Keratinocyte (primary cell): ENCODE results near the gene SLC35B2. TPM values are rescaled to one million over a fixed set of nuclear protein-coding genes. Genes with fewer than 3 reads are reported as not detected.
A peak's percentile ranks its signal among the peaks of the same experiment; 100 is the strongest.

Source experiments
- DNase-seq: peaks from one replicate; pipeline ENCODE4 v3.0.0-alpha.2; 2011; ENCODE audit warnings: low read depth, missing footprints, low spot score
- FAIRE-seq: peaks from 2 replicates; lab custom pipeline; 2011; peaks lifted over from hg19 to GRCh38; lab: Jason Lieb, UNC
- H2AFZ ChIP-seq: 2 replicates; pipeline ENCODE4 v1.6.0; 2012; ENCODE audit warnings: low read length, control low read depth, inconsistent platforms; ENCODE audit not compliant: control insufficient read depth
- H3K27ac ChIP-seq: 2 replicates; pipeline ENCODE4 v1.5.1; 2011; ENCODE audit warnings: low read length; ENCODE audit not compliant: control insufficient read depth, insufficient read depth
- H3K27me3 ChIP-seq: 3 replicates; pipeline ENCODE4 v1.6.0; 2011; ENCODE audit warnings: low read length; ENCODE audit not compliant: control insufficient read depth, insufficient read depth; ENCODE audit errors: extremely low read depth
- H3K36me3 ChIP-seq, 2 experiments: 2 replicates in 1 of 2; 3 replicates in 1 of 2; pipeline ENCODE4 v1.5.1; 2011; ENCODE audit warnings: low read length in 2 of 2, mild to moderate bottlenecking in 1 of 2; ENCODE audit not compliant: control insufficient read depth in 2 of 2, insufficient read depth in 2 of 2; ENCODE audit errors: extremely low read depth in 1 of 2
- H3K4me1 ChIP-seq: 3 replicates; pipeline ENCODE4 v1.5.1; 2011; ENCODE audit warnings: low read length; ENCODE audit not compliant: control insufficient read depth, insufficient read depth; ENCODE audit errors: extremely low read depth
- H3K4me2 ChIP-seq: 3 replicates; pipeline ENCODE4 v1.6.0; 2011; ENCODE audit warnings: low read depth, low read length; ENCODE audit not compliant: control insufficient read depth, insufficient read depth; ENCODE audit errors: extremely low read depth
- H3K4me3 ChIP-seq, 3 experiments: fragments of 200-600 bp in 1 of 3; sonication (generic) in 1 of 3; 2 replicates in 2 of 3; 3 replicates in 1 of 3; pipeline ENCODE4 v1.5.1; 2011 to 2016; ENCODE audit warnings: low read length in 3 of 3, mild to moderate bottlenecking in 3 of 3, control low read depth in 2 of 3, inconsistent platforms in 1 of 3, low read depth in 1 of 3, mixed read lengths in 1 of 3, mixed run types in 1 of 3, moderate library complexity in 1 of 3; ENCODE audit not compliant: control insufficient read depth in 2 of 3, insufficient read depth in 2 of 3; ENCODE audit errors: extremely low read depth in 1 of 3
- H3K79me2 ChIP-seq: 2 replicates; pipeline ENCODE4 v1.6.0; 2012; ENCODE audit warnings: low read length; ENCODE audit not compliant: control insufficient read depth, insufficient read depth
- H3K9ac ChIP-seq: 3 replicates; pipeline ENCODE4 v1.6.0; 2011; ENCODE audit warnings: low read length; ENCODE audit not compliant: control insufficient read depth, insufficient read depth; ENCODE audit errors: extremely low read depth
- H3K9me1 ChIP-seq: 3 replicates; pipeline ENCODE4 v1.6.0; 2011; ENCODE audit warnings: low read length; ENCODE audit not compliant: control insufficient read depth, insufficient read depth; ENCODE audit errors: extremely low read depth
- H3K9me3 ChIP-seq: 2 replicates; pipeline ENCODE4 v1.5.1; 2012; ENCODE audit warnings: low read depth, low read length; ENCODE audit not compliant: control insufficient read depth
- H4K20me1 ChIP-seq: 3 replicates; pipeline ENCODE4 v1.6.0; 2011; ENCODE audit warnings: low read length; ENCODE audit not compliant: control insufficient read depth, insufficient read depth; ENCODE audit errors: extremely low read depth
- EZH2 ChIP-seq: IDR thresholded peaks from one replicate; pipeline ENCODE4 v1.6.1; 2012; ENCODE audit warnings: inconsistent platforms, mild to moderate bottlenecking, low read length, moderate library complexity
- dilution Hi-C: fragments of 300-500 bp; cut with MboI; formaldehyde crosslinking; loops from one replicate; pipeline ENCODE4 v1.7.0; 2020; ENCODE audit warnings: low sequenced_read_pairs; ENCODE audit not compliant: extremely low pct_ligation_motif_present
- polyA plus RNA-seq, 5 experiments: library from polyadenylated mRNA; depleted of rRNA in 3 of 5; stranded (reverse) in 3 of 5; stranded (forward) in 1 of 5; unstranded in 1 of 5; fragments of >200 nt; gene quantifications; 1 replicate in 1 of 5; 2 replicates in 3 of 5; 3 replicates in 1 of 5; pipeline versions ENCODE4 v1.2.1 to v1.2.3, GENCODE V29; 2011 to 2012; ENCODE audit warnings: missing spikeins in 2 of 5, low read depth in 1 of 5, low replicate concordance in 1 of 5
- TF ChIP-seq, protein P1 (sequence below), 3 experiments: IDR thresholded peaks in 1 of 3; conservative IDR thresholded peaks in 1 of 3; optimal IDR thresholded peaks in 1 of 3; 2 replicates in 2 of 3; 3 replicates in 1 of 3; pipeline versions ENCODE3 to v1.5.1; 2011; ENCODE audit warnings: low read length in 3 of 3, mild to moderate bottlenecking in 3 of 3, moderate library complexity in 2 of 3, control low read depth in 1 of 3, inconsistent platforms in 1 of 3; ENCODE audit not compliant: insufficient read depth in 2 of 3; ENCODE audit errors: extremely low read depth in 1 of 3

Gene SLC35B2
- polyA plus RNA-seq, 1 donor (not counting 4 experiments of a cell fraction or from before 2014, with no cell fraction given): 69.9 TPM

DNA sequence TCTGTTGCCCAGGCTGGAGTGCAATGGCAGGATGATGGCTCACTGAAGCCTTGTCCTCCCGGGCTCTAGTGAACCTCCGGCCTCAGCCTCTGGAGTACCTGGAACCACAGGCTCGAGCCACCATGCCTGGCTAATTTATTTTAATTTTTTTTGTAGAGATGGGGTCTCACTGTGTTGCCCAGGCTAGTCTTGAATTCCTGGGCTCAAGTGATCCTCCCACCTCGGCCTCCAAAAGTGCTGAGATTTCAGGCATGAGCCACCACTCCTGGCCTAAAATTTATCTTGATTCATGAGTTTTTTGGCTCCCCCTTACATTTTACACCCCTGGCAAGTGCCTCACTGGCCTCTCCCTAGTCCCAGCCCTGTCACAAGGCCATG, 36.4 kb downstream of the SLC35B2 start:
- Histone ChIP-seq H3K4me3 (no peak overlapping the region), H3K9ac (no peak overlapping the region), H4K20me1 (no peaks in the 10 kb centered on the region), H3K4me1 (peaks cover 42% of the 10 kb centered on the region), H3K4me2 (no peak overlapping the region), H3K36me3 (no peaks in the 10 kb centered on the region), H3K9me1 (no peaks in the 10 kb centered on the region), H2AFZ (peak overlapping the region; percentile 34), H3K27ac (no peak overlapping the region), H3K27me3 (no peaks in the 10 kb centered on the region), H3K79me2 (peaks cover 18% of the 10 kb centered on the region), H3K9me3 (no peaks in the 10 kb centered on the region)
- dilution Hi-C loops: no loop called here
- no peak for FAIRE-seq
- TF ChIP-seq, protein P1, sequence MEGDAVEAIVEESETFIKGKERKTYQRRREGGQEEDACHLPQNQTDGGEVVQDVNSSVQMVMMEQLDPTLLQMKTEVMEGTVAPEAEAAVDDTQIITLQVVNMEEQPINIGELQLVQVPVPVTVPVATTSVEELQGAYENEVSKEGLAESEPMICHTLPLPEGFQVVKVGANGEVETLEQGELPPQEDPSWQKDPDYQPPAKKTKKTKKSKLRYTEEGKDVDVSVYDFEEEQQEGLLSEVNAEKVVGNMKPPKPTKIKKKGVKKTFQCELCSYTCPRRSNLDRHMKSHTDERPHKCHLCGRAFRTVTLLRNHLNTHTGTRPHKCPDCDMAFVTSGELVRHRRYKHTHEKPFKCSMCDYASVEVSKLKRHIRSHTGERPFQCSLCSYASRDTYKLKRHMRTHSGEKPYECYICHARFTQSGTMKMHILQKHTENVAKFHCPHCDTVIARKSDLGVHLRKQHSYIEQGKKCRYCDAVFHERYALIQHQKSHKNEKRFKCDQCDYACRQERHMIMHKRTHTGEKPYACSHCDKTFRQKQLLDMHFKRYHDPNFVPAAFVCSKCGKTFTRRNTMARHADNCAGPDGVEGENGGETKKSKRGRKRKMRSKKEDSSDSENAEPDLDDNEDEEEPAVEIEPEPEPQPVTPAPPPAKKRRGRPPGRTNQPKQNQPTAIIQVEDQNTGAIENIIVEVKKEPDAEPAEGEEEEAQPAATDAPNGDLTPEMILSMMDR (optimal IDR thresholded peaks at IDR 0.05 in 1 of 3, IDR thresholded peaks at IDR 0.05 in 1 of 3, conservative IDR thresholded peaks at IDR 0.05 in 1 of 3; ENCODE audit: extremely low read depth in 1 of 3, insufficient read depth in 2 of 3, low read length in 3 of 3): no peak
- TF ChIP-seq EZH2: no peak
- DNase-seq: no peak

DNA sequence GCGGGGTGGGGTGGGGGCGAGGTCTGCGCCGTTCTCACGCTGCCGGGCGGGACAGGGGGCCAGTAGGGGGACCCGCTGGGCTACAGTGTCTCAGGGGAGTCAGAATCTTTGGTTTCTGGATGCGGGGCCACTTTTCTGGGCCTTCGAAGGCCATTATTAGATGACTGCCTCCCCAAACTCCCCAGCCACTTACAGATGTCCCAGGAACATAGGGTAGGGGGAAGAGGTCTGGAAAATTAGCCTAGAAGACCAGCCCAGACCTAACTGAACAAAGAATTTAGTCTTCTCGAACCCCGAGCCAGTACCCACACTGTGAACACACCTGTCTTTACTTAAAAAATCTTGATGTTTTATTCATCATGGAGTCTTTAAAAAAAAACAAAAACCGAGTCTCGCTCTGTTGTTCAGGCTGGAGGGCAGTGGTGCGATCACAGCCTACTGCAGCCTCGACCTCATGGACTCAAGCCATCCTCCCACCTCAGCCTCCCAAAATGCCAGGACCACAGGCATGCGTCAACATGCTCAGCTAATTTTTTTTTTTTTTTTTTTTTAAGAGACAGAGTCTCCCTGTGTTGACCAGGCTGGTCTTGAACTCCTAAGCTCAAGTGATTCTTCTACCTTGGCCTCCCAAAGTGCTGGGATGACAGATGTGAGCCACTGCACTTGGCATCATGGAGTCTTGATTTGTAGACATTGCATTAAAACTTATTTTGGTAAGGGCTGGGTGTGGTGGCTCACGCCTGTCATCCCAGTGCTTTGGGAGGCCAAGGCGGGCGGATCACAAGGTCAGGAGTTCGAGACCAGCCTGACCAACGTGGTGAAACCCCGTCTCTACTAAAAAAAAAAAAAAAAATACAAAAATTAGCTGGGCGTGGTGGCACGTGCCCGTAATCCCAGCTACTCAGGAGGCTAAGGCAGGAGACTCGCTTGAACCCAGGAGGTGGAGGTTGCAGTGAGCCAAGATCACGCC, 37.2 kb downstream of the SLC35B2 start:
- DNase-seq: no peak
- Histone ChIP-seq H3K4me2 (no peak overlapping the region), H3K9me1 (no peaks in the 10 kb centered on the region), H2AFZ (no peak overlapping the region), H3K27me3 (no peaks in the 10 kb centered on the region), H3K36me3 (no peaks in the 10 kb centered on the region), H3K9ac (no peak overlapping the region), H3K79me2 (peaks cover 12% of the 10 kb centered on the region), H3K27ac (no peak overlapping the region), H4K20me1 (no peaks in the 10 kb centered on the region), H3K4me3 (no peak overlapping the region), H3K9me3 (no peaks in the 10 kb centered on the region), H3K4me1 (peaks cover 36% of the 10 kb centered on the region)
- TF ChIP-seq, protein P1 (optimal IDR thresholded peaks at IDR 0.05 in 1 of 3, IDR thresholded peaks at IDR 0.05 in 1 of 3, conservative IDR thresholded peaks at IDR 0.05 in 1 of 3; ENCODE audit: extremely low read depth in 1 of 3, insufficient read depth in 2 of 3, low read length in 3 of 3): no peak
- no peak for TF ChIP-seq EZH2
- dilution Hi-C loops: no loop called here
- no peak for FAIRE-seq
